ENCODE measurements around the gene BANK1.

DNA sequence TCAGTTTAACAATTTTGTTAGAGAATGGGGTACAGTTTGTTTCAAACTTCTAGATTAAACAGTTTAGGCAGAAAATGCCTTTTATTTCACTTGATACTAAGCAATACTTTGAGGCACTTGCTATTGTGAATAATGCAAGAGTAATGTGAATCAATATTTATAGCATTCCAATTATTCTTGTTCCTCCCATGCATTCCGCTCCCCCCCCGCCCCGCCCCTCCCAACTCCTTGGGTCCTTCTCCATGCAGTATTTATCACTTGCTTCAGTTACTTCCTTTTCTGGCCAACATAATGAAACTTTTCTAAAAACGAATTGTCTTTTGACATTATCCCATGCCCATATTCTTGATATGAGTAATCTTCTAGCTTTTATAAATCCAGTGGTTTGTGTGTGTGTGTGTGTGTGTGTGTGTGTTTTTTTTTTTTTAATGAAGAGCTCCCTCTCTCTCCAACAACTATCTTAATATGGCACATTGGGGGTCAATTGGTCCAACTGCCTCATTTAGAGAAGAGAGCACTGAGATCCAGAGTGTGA, 1.6 kb downstream of the BANK1 start:
- no peak for TF ChIP-seq NR2C2 (IDR thresholded peaks at IDR 0.05; ENCODE audit: borderline replicate concordance, control insufficient read depth, insufficient read length, low read depth)
- TF ChIP-seq, protein P1, sequence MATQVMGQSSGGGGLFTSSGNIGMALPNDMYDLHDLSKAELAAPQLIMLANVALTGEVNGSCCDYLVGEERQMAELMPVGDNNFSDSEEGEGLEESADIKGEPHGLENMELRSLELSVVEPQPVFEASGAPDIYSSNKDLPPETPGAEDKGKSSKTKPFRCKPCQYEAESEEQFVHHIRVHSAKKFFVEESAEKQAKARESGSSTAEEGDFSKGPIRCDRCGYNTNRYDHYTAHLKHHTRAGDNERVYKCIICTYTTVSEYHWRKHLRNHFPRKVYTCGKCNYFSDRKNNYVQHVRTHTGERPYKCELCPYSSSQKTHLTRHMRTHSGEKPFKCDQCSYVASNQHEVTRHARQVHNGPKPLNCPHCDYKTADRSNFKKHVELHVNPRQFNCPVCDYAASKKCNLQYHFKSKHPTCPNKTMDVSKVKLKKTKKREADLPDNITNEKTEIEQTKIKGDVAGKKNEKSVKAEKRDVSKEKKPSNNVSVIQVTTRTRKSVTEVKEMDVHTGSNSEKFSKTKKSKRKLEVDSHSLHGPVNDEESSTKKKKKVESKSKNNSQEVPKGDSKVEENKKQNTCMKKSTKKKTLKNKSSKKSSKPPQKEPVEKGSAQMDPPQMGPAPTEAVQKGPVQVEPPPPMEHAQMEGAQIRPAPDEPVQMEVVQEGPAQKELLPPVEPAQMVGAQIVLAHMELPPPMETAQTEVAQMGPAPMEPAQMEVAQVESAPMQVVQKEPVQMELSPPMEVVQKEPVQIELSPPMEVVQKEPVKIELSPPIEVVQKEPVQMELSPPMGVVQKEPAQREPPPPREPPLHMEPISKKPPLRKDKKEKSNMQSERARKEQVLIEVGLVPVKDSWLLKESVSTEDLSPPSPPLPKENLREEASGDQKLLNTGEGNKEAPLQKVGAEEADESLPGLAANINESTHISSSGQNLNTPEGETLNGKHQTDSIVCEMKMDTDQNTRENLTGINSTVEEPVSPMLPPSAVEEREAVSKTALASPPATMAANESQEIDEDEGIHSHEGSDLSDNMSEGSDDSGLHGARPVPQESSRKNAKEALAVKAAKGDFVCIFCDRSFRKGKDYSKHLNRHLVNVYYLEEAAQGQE (IDR thresholded peaks at IDR 0.05; ENCODE audit: low read depth, low read length), result no peak
- TF ChIP-seq, protein P2, sequence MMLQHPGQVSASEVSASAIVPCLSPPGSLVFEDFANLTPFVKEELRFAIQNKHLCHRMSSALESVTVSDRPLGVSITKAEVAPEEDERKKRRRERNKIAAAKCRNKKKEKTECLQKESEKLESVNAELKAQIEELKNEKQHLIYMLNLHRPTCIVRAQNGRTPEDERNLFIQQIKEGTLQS (IDR thresholded peaks at IDR 0.05; ENCODE audit: borderline replicate concordance, extremely low read depth, low read depth, low read length), result no peak
- TF ChIP-seq, protein P3, sequence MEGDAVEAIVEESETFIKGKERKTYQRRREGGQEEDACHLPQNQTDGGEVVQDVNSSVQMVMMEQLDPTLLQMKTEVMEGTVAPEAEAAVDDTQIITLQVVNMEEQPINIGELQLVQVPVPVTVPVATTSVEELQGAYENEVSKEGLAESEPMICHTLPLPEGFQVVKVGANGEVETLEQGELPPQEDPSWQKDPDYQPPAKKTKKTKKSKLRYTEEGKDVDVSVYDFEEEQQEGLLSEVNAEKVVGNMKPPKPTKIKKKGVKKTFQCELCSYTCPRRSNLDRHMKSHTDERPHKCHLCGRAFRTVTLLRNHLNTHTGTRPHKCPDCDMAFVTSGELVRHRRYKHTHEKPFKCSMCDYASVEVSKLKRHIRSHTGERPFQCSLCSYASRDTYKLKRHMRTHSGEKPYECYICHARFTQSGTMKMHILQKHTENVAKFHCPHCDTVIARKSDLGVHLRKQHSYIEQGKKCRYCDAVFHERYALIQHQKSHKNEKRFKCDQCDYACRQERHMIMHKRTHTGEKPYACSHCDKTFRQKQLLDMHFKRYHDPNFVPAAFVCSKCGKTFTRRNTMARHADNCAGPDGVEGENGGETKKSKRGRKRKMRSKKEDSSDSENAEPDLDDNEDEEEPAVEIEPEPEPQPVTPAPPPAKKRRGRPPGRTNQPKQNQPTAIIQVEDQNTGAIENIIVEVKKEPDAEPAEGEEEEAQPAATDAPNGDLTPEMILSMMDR (IDR thresholded peaks at IDR 0.05 in 2 of 3, conservative IDR thresholded peaks at IDR 0.05 in 1 of 3; ENCODE audit: control insufficient read depth in 2 of 3, extremely low read depth in 1 of 3, insufficient read depth in 1 of 3, low read depth in 3 of 3, low read length in 3 of 3), result no peak
- TF ChIP-seq FOS (IDR thresholded peaks at IDR 0.05; ENCODE audit: borderline replicate concordance, extremely low read depth, insufficient read length), result no peak

All from GM12878 (cell line).